ENCODE data around the gene NRG3.

Gene NRG3

GRCh38 chr10:82529062-82529461, 654.1 kb downstream of the NRG3 start:
- intact Hi-C loops (cut with DNase I; ENCODE audit: low total_unique reads) = no loop called here
- no peaks in the 10 kb centered on the region for H3K36me3 ChIP-seq
- no peak overlapping the region for H3K4me3 ChIP-seq
- H3K9me3 ChIP-seq = no peaks in the 10 kb centered on the region
- H3K4me1 ChIP-seq = no peaks in the 10 kb centered on the region
- H3K27ac ChIP-seq = no peak overlapping the region
- no peak for TF ChIP-seq CTCF (IDR thresholded peaks at IDR 0.05)
- H3K27me3 ChIP-seq = no peaks in the 10 kb centered on the region
- no peak for DNase-seq

- intact Hi-C loops (cut with DNase I; ENCODE audit: low total_unique reads) = no loop called here
- H3K9me3 ChIP-seq = no peaks in the 10 kb centered on the region
- no peaks in the 10 kb centered on the region for H3K36me3 ChIP-seq
These were observed 660.5 kb downstream of the NRG3 start for GRCh38 chr10:82535457-82535856.

GRCh38 chr10:82536668-82537067, 661.7 kb downstream of the NRG3 start:
- no peak for DNase-seq
- intact Hi-C loops (cut with DNase I; ENCODE audit: low total_unique reads) = no loop called here

More at GRCh38 chr10:82535457-82535856, 660.5 kb downstream of the NRG3 start:
- Histone ChIP-seq H3K4me1 (no peaks in the 10 kb centered on the region), H3K27me3 (no peaks in the 10 kb centered on the region), H3K27ac (no peak overlapping the region), H3K4me3 (no peak overlapping the region)
- no peak for DNase-seq
- no peak for TF ChIP-seq CTCF (IDR thresholded peaks at IDR 0.05)

GRCh38 chr10:82538272-82538671, 663.3 kb downstream of the NRG3 start:
- no peak for TF ChIP-seq CTCF (IDR thresholded peaks at IDR 0.05)
- Histone ChIP-seq H3K36me3 (no peaks in the 10 kb centered on the region), H3K4me3 (no peak overlapping the region), H3K27me3 (no peaks in the 10 kb centered on the region), H3K27ac (no peak overlapping the region), H3K9me3 (no peaks in the 10 kb centered on the region), H3K4me1 (no peaks in the 10 kb centered on the region)
- intact Hi-C loops (cut with DNase I; ENCODE audit: low total_unique reads) = no loop called here
- DNase-seq = no peak

More at GRCh38 chr10:82536668-82537067, 661.7 kb downstream of the NRG3 start:
- Histone ChIP-seq H3K27ac (no peak overlapping the region), H3K4me1 (no peaks in the 10 kb centered on the region), H3K9me3 (no peaks in the 10 kb centered on the region), H3K36me3 (no peaks in the 10 kb centered on the region), H3K4me3 (no peak overlapping the region), H3K27me3 (no peaks in the 10 kb centered on the region)
- no peak for TF ChIP-seq CTCF (IDR thresholded peaks at IDR 0.05)

- H3K9me3 ChIP-seq = no peaks in the 10 kb centered on the region
These were observed 668.6 kb downstream of the NRG3 start for GRCh38 chr10:82543631-82544030.

More at GRCh38 chr10:82543631-82544030, 668.6 kb downstream of the NRG3 start:
- H3K4me1 ChIP-seq = no peaks in the 10 kb centered on the region
- no peak overlapping the region for H3K27ac ChIP-seq
- no peaks in the 10 kb centered on the region for H3K36me3 ChIP-seq
- no peaks in the 10 kb centered on the region for H3K27me3 ChIP-seq
- no peak for TF ChIP-seq CTCF (IDR thresholded peaks at IDR 0.05)
- no peak for DNase-seq
- intact Hi-C loops (cut with DNase I; ENCODE audit: low total_unique reads) = no loop called here
- no peak overlapping the region for H3K4me3 ChIP-seq

All from tibial artery (tissue), 4 donors.